Measurements from ENCODE around the gene RMDN2.

RMDN2 gene

DNA sequence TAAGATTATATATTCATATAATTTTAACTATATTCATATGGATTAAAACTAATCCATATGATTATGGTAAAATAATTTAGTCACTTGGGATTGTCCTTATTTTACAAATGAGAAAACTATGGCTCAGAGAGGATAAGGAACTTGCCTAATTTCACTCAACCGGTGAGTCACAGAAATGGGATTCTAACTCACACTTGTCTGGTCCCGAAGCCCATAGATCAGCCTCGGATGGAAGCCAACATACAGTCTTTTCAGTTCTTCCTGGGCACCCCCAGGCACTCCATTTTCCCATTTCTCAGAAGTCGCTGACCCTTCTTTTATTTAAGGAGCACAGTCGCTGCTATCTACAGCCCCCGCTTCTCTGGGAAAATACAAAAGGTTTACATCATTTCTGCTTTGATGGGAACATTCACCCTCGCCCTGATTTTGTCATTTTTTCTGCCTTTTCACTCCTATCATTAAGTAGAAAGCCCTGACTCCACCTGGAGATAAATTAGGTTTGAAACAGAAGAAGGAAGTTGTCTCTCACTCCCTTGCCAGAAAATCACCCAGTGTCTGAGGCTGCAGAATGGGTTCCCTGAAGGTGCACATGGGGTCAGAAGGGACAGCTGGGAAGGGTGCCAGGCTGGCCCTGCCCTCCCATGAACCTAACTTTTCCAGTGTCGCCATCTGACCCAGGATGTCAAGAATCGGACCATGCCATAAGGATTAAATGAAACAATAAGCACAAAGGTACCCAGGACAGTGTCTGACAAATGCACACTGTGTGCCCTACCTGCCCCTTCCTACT lies 114.2 kb downstream of the RMDN2 start:
- peaks cover 10% of the 10 kb centered on the region for H3K4me1 ChIP-seq (ENCODE audit: control insufficient read depth, insufficient read depth, low read length)
- H3K27ac ChIP-seq (ENCODE audit: low read length), result no peak overlapping the region
- H3K9me3 ChIP-seq (ENCODE audit: control insufficient read depth in 2 of 2, low read length in 2 of 2), result no peaks in the 10 kb centered on the region
- H3K4me3 ChIP-seq (ENCODE audit: low read length in 2 of 2), result no peak overlapping the region
- H3K9ac ChIP-seq (ENCODE audit: low read length in 2 of 2), result no peak overlapping the region
- H3K36me3 ChIP-seq (ENCODE audit: control insufficient read depth in 2 of 2, insufficient read depth in 2 of 2, low read length in 2 of 2), result no peaks in the 10 kb centered on the region
- H3K27me3 ChIP-seq (ENCODE audit: control insufficient read depth in 1 of 2, insufficient read depth in 2 of 2, low read length in 2 of 2), result no peaks in the 10 kb centered on the region

DNA sequence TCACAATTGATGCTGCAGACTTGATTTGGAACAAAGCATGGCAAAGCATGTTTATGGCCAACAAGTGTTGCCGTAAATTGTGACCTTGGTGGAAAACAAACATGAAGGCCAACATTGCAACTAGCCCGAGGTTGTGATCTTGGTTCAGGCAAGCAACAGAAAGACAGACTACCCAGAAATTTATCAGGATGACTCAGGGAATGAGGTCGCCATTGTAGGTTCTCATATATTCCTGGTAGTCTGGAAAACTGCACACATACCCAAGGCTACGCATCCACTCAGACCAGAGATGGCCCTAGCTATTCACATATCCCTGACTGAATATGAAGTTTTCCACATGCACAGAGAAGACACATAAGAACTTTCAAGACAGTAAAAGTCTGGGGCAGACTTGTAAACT lies 120.7 kb downstream of the RMDN2 start:
- no peaks in the 10 kb centered on the region for H3K9me3 ChIP-seq (ENCODE audit: control insufficient read depth in 2 of 2, low read length in 2 of 2)
- no peaks in the 10 kb centered on the region for H3K4me1 ChIP-seq (ENCODE audit: control insufficient read depth, insufficient read depth, low read length)
- no peaks in the 10 kb centered on the region for H3K36me3 ChIP-seq (ENCODE audit: control insufficient read depth in 2 of 2, insufficient read depth in 2 of 2, low read length in 2 of 2)
- no peaks in the 10 kb centered on the region for H3K27me3 ChIP-seq (ENCODE audit: control insufficient read depth in 1 of 2, insufficient read depth in 2 of 2, low read length in 2 of 2)
- H3K27ac ChIP-seq (ENCODE audit: low read length), result no peak overlapping the region
- H3K9ac ChIP-seq (ENCODE audit: low read length in 2 of 2), result no peak overlapping the region
- H3K4me3 ChIP-seq (ENCODE audit: low read length in 2 of 2), result no peak overlapping the region

DNA sequence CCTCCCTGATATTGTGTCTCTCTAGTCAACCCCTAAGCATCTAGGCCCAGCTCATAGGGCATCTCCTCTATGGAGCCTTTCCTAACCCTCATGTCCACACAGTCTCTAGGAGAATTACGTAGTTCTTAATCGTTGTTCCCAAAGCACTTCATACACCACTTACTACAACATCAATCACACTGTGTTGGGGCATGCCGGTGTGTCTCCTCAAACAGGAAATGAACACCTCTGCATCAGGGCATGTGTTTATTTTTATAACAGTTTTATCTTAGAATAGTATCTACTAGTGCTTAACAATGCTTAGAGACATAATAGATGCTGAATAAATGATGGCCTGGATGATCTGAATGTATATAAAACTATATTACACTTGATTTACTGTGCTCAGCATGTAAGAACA lies 131.1 kb downstream of the RMDN2 start:
- Histone ChIP-seq H3K9me3 (ENCODE audit: control insufficient read depth in 2 of 2, low read length in 2 of 2) (no peaks in the 10 kb centered on the region), H3K4me3 (ENCODE audit: low read length in 2 of 2) (no peak overlapping the region), H3K9ac (ENCODE audit: low read length in 2 of 2) (no peak overlapping the region), H3K27ac (ENCODE audit: low read length) (no peak overlapping the region), H3K27me3 (ENCODE audit: control insufficient read depth in 1 of 2, insufficient read depth in 2 of 2, low read length in 2 of 2) (peaks cover 0 to 2% of the 10 kb centered on the region in 2 donors), H3K36me3 (ENCODE audit: control insufficient read depth in 2 of 2, insufficient read depth in 2 of 2, low read length in 2 of 2) (no peaks in the 10 kb centered on the region), H3K4me1 (ENCODE audit: control insufficient read depth, insufficient read depth, low read length) (no peaks in the 10 kb centered on the region)

DNA sequence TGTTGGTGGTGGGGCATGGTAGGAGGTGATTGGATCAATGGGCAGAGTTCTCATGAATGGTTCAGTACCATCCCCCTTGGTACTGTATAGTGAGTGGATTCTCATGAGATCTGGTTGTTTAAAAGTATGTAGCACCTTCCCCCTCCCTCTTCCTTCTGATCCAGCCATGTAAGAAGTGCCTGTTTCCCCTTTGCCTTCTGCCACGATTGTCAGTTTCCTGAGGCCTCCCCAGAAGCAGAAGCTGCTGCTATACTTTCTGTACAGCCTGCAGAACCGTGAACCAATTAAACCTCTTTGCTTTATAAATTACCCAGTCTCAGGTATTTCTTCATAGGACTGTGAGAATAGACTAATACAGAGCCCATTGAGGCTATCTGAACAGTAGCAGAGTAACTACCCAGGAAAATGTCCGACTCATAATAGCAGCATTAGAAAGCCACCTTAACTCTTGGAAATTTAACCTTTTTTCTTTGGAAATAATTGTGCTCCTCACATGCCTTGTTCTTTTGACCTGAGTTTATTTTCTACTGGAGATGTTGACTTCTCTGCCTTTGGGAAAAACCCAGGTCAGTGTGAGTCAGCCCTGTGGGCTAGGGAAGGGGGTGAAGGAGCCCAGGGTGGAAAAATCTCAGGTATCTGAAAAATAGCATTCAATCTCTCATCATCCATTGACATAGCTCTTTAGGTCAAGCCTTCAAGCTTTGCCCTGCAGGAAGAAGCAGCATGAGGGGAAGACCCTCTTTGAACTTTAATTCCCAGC lies 132.7 kb downstream of the RMDN2 start:
- no peak overlapping the region for H3K9ac ChIP-seq (ENCODE audit: low read length in 2 of 2)
- no peaks in the 10 kb centered on the region for H3K36me3 ChIP-seq (ENCODE audit: control insufficient read depth in 2 of 2, insufficient read depth in 2 of 2, low read length in 2 of 2)
- H3K27ac ChIP-seq (ENCODE audit: low read length), result no peak overlapping the region
- H3K9me3 ChIP-seq (ENCODE audit: control insufficient read depth in 2 of 2, low read length in 2 of 2), result no peaks in the 10 kb centered on the region
- H3K4me3 ChIP-seq (ENCODE audit: low read length in 2 of 2), result no peak overlapping the region
- peaks cover 0 to 2% of the 10 kb centered on the region in 2 donors for H3K27me3 ChIP-seq (ENCODE audit: control insufficient read depth in 1 of 2, insufficient read depth in 2 of 2, low read length in 2 of 2)
- H3K4me1 ChIP-seq (ENCODE audit: control insufficient read depth, insufficient read depth, low read length), result no peaks in the 10 kb centered on the region

DNA sequence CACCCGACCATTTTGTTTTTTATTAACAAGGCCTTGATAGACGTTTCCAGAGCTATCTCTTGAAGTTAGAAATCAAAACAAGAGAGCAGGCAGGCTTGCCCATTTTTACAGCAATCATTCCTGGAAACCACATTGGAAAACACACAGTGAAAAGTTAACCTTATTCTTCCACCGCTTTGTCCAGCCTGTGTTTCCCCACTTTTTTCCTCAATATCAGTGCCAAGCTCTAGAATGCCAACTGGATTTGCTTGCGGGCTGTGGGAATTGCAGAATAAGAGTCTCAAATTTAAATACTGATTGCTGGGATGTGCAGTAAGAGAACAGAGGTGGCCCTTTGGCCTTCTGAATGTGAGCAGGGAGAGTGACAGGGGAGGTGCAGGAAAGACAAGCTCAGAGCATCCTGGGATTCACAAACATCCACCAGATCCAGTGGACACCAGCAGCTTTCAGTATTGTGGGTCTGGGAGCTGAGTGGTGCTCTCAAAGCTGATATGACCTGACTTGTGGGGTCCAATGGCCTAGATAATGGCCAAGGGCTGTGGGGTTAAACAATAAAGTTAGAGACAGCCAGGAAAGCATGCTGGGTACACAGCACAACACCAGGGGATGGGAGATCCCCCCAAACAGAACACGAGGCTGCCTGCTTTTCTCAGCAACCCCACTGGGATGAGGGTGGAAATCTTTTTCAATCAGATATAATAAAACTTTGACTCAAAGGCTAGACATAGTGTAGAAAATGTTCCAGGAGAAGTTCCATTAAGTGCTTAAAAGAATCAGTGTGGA lies 135.3 kb downstream of the RMDN2 start:
- Histone ChIP-seq H3K36me3 (ENCODE audit: control insufficient read depth in 2 of 2, insufficient read depth in 2 of 2, low read length in 2 of 2) (no peaks in the 10 kb centered on the region), H3K27ac (ENCODE audit: low read length) (no peak overlapping the region), H3K9me3 (ENCODE audit: control insufficient read depth in 2 of 2, low read length in 2 of 2) (no peaks in the 10 kb centered on the region), H3K4me3 (ENCODE audit: low read length in 2 of 2) (no peak overlapping the region), H3K9ac (ENCODE audit: low read length in 2 of 2) (no peak overlapping the region), H3K4me1 (ENCODE audit: control insufficient read depth, insufficient read depth, low read length) (no peaks in the 10 kb centered on the region), H3K27me3 (ENCODE audit: control insufficient read depth in 1 of 2, insufficient read depth in 2 of 2, low read length in 2 of 2) (peaks cover 0 to 2% of the 10 kb centered on the region in 2 donors)

DNA sequence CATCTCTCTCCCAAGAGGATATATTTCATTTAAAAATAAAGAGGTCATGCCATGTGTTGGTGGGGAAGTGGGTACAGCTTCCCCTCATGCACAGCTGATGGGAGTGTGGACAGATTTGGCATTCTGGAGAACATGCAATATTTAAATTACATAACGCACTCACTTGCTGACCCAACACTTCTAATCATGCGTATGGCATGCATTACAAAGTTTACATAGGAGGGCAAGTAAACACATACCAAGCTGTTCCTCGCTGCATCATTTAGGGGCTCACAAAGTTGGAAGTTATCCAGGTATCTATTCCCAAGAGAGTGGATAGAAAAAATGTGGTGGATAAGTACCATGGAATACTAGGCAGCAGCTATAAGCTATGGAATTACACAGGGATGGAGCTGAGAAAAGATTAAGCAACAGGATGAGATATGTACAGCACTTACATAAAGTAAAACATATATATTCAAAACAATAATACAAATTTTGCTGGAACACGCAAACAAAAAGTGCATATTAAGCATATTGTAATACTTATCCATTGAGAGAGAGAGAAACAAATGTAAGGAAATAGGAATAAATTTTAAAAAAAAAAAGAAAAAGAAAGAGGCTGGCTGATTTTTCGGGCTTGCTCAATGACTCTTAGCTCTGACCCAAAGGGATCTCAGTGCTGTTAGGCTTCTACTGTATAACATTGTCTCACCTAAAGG lies 139.9 kb downstream of the RMDN2 start:
- Histone ChIP-seq H3K36me3 (ENCODE audit: control insufficient read depth in 2 of 2, insufficient read depth in 2 of 2, low read length in 2 of 2) (no peaks in the 10 kb centered on the region), H3K4me3 (ENCODE audit: low read length in 2 of 2) (no peak overlapping the region), H3K9ac (ENCODE audit: low read length in 2 of 2) (no peak overlapping the region), H3K9me3 (ENCODE audit: control insufficient read depth in 2 of 2, low read length in 2 of 2) (no peaks in the 10 kb centered on the region), H3K4me1 (ENCODE audit: control insufficient read depth, insufficient read depth, low read length) (no peaks in the 10 kb centered on the region), H3K27ac (ENCODE audit: low read length) (no peak overlapping the region), H3K27me3 (ENCODE audit: control insufficient read depth in 1 of 2, insufficient read depth in 2 of 2, low read length in 2 of 2) (peaks cover 0 to 2% of the 10 kb centered on the region in 2 donors)

DNA sequence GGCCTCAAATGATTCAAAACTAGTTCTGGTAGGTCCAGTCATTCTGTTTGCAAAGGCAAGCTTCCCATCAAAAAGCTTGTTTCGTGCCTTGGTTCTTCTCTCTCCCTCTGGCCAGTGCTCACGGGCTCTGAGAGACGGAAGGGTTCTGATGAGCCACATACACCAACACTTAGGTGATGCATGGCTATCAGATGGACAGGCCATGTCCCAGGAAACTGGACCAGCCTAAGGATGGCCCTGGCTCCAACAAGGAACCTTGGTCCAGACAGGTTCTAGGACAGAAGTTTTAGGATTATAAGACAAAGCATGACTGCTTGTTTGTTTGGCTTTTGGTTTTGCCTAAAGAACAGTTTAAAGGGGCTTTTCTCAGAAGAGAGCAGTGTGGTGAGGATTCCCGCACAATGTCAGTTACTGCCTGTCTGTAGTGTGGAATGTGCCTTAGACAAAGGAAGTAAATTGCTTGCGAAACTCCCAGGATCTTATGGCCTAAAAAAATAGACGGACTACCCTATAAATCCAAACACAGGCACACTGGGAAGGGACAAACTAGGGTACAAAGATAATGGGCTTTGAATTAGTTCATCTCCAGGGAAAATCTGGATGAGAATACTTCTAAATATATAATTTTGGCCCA lies 140.5 kb downstream of the RMDN2 start:
- Histone ChIP-seq H3K9me3 (ENCODE audit: control insufficient read depth in 2 of 2, low read length in 2 of 2) (no peaks in the 10 kb centered on the region), H3K4me1 (ENCODE audit: control insufficient read depth, insufficient read depth, low read length) (no peaks in the 10 kb centered on the region), H3K27ac (ENCODE audit: low read length) (no peak overlapping the region), H3K36me3 (ENCODE audit: control insufficient read depth in 2 of 2, insufficient read depth in 2 of 2, low read length in 2 of 2) (no peaks in the 10 kb centered on the region), H3K27me3 (ENCODE audit: control insufficient read depth in 1 of 2, insufficient read depth in 2 of 2, low read length in 2 of 2) (no peaks in the 10 kb centered on the region), H3K4me3 (ENCODE audit: low read length in 2 of 2) (no peak overlapping the region), H3K9ac (ENCODE audit: low read length in 2 of 2) (no peak overlapping the region)

DNA sequence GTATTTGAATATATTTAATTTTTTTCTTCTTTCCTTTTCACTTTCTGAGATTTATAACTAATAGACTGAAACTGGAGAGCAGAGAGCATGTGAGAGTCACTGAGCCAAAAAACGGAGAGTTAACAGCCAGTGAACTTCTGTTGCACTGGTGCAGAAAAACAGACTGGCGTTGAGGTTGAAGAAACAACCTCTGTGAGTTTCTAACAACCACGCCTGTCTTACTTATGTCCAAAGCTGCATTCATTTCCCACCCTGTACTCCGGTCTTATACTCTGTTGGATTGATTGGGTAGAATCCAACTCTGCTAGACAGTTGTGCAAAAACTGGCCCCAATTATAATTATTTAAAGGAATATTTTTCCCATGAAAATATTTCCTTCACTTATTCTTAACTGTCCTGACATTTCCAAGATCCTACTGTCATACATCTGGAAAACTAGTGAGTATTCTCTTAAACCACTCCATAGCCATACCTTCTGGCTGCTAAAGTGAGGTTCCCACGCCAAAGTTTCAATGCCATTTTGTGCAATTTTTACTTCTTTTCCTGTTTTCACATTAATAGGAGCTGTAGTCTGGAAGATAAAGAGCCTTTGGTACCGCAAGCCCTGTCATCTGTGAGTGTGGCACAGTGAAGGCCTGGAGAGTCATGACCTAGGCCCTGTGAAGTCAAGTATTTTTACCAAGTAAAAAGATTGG lies 141.5 kb downstream of the RMDN2 start:
- H3K4me3 ChIP-seq (ENCODE audit: low read length in 2 of 2), result no peak overlapping the region
- no peaks in the 10 kb centered on the region for H3K9me3 ChIP-seq (ENCODE audit: control insufficient read depth in 2 of 2, low read length in 2 of 2)
- peaks cover 0 to 3% of the 10 kb centered on the region in 2 donors for H3K36me3 ChIP-seq (ENCODE audit: control insufficient read depth in 2 of 2, insufficient read depth in 2 of 2, low read length in 2 of 2)
- no peaks in the 10 kb centered on the region for H3K4me1 ChIP-seq (ENCODE audit: control insufficient read depth, insufficient read depth, low read length)
- H3K27me3 ChIP-seq (ENCODE audit: control insufficient read depth in 1 of 2, insufficient read depth in 2 of 2, low read length in 2 of 2), result no peaks in the 10 kb centered on the region
- H3K9ac ChIP-seq (ENCODE audit: low read length in 2 of 2), result no peak overlapping the region
- H3K27ac ChIP-seq (ENCODE audit: low read length), result no peak overlapping the region
